Hepatocyte (in vitro differentiated cells): Measurements from ENCODE around the gene LCORL.

Source experiments
- EZH2 ChIP-seq: fragments of 200-600 bp; sonication (generic); IDR thresholded peaks from 2 replicates; pipeline ENCODE4 v1.6.1; 2016; ENCODE audit warnings: antibody characterized with exemption, mild to moderate bottlenecking, borderline replicate concordance
- EZH2phosphoT487 ChIP-seq: fragments of 200-600 bp; sonication (generic); IDR thresholded peaks from one replicate; pipeline ENCODE4 v1.6.1; 2018; ENCODE audit warnings: antibody characterized with exemption, mild to moderate bottlenecking, low read depth, moderate library complexity; ENCODE audit not compliant: unreplicated experiment, severe bottlenecking
- TF ChIP-seq, protein P1 (sequence below): fragments of 200-600 bp; sonication (generic); IDR thresholded peaks from 2 replicates; pipeline ENCODE4 v1.5.1; 2016; ENCODE audit warnings: antibody characterized with exemption, mild to moderate bottlenecking; ENCODE audit not compliant: poor library complexity

DNA sequence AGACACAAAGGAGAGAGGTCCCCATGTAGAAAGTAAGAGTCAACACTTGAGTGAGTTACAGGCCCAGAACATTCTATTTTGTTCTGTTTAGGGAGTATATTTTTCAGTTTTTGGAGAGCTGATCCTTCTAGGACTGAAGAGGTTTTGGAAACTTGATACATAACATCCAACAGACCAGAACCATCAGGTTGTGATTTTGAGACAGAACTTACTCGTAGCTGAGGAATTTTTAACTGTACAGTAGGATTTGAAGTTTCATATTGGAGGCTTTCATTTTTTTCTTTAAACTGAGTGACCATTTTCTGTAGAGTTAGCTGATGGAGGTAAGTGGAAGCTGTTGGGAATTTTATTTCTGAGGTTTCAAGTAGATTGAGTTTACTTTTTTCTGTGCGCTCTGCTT lies 137.5 kb downstream of the LCORL start:
- TF ChIP-seq EZH2phosphoT487 (no peak), EZH2 (no peak)
- TF ChIP-seq, protein P1, sequence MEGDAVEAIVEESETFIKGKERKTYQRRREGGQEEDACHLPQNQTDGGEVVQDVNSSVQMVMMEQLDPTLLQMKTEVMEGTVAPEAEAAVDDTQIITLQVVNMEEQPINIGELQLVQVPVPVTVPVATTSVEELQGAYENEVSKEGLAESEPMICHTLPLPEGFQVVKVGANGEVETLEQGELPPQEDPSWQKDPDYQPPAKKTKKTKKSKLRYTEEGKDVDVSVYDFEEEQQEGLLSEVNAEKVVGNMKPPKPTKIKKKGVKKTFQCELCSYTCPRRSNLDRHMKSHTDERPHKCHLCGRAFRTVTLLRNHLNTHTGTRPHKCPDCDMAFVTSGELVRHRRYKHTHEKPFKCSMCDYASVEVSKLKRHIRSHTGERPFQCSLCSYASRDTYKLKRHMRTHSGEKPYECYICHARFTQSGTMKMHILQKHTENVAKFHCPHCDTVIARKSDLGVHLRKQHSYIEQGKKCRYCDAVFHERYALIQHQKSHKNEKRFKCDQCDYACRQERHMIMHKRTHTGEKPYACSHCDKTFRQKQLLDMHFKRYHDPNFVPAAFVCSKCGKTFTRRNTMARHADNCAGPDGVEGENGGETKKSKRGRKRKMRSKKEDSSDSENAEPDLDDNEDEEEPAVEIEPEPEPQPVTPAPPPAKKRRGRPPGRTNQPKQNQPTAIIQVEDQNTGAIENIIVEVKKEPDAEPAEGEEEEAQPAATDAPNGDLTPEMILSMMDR, result no peak
